Caco-2 (cell line): Measurements from ENCODE around the gene MYF6. TPM values are rescaled to one million over a fixed set of nuclear protein-coding genes. Genes with fewer than 3 reads are reported as not detected.

Experiments
- BruUV-seq: library from RNA; stranded (reverse); fragments of 400-500 nt; replicated peaks from 2 replicates; lab custom pipeline; 2021; lab: Mats Ljungman, UMichigan
- CTCF ChIA-PET: fragments of 300-600 bp; sonication (Branson Sonifier 250); formaldehyde crosslinking; loops from one replicate; lab custom pipeline; 2022; ENCODE audit warnings: antibody characterized with exemption; lab: Charles Lee
- POLR2A ChIA-PET: fragments of 300-600 bp; sonication (Branson Sonifier 250); formaldehyde crosslinking; loops from one replicate; lab custom pipeline; 2022; ENCODE audit warnings: antibody characterized with exemption; lab: Charles Lee
- DNase-seq, 2 experiments: peaks; one replicate each; pipeline versions ENCODE4 v3.0.0 to v3.0.0-alpha.2; 2020 to 2022
- H3K27me3 ChIP-seq: replicated peaks from 2 replicates; pipeline ENCODE4 v1.6.0; 2011; ENCODE audit warnings: low read length; ENCODE audit not compliant: control insufficient read depth, insufficient read depth
- H3K36me3 ChIP-seq: 2 replicates; pipeline ENCODE4 v1.5.1; 2011; ENCODE audit warnings: low read length; ENCODE audit not compliant: control insufficient read depth, insufficient read depth
- H3K4me1 ChIP-seq: fragments of 250-450 bp; sonication (Bioruptor Pico); 2 replicates; pipeline ENCODE4 v1.5.1; 2020; ENCODE audit warnings: mild to moderate bottlenecking
- H3K4me3 ChIP-seq: 2 replicates; pipeline ENCODE4 v1.5.1; 2011; ENCODE audit warnings: low read depth, mild to moderate bottlenecking, control low read depth, low read length
- H3K9me3 ChIP-seq: fragments of 250-450 bp; sonication (Bioruptor Pico); 2 replicates; pipeline ENCODE4 v1.5.1; 2020; ENCODE audit warnings: mild to moderate bottlenecking, moderate library complexity
- H3K27ac Mint-ChIP-seq: one replicate; pipeline ENCODE4 v1.8.0; 2022; ENCODE audit warnings: mixed read lengths; ENCODE audit not compliant: unreplicated experiment
- H3K27me3 Mint-ChIP-seq: one replicate; pipeline ENCODE4 v1.8.0; 2022; ENCODE audit warnings: mixed read lengths; ENCODE audit not compliant: insufficient read depth, unreplicated experiment
- H3K36me3 Mint-ChIP-seq: one replicate; pipeline ENCODE4 v1.8.0; 2022; ENCODE audit warnings: mild to moderate bottlenecking, mixed read lengths; ENCODE audit not compliant: insufficient read depth, unreplicated experiment
- H3K4me1 Mint-ChIP-seq: one replicate; pipeline ENCODE4 v1.8.0; 2022; ENCODE audit warnings: low read depth, mixed read lengths; ENCODE audit not compliant: unreplicated experiment
- H3K4me3 Mint-ChIP-seq: one replicate; pipeline ENCODE4 v1.8.0; 2022; ENCODE audit warnings: mild to moderate bottlenecking, moderate library complexity, mixed read lengths; ENCODE audit not compliant: unreplicated experiment
- H3K9me3 Mint-ChIP-seq: one replicate; pipeline ENCODE4 v1.8.0; 2022; ENCODE audit warnings: mixed read lengths; ENCODE audit not compliant: unreplicated experiment
- CTCF ChIP-seq, 2 experiments: fragments of 200-600 bp in 1 of 2; IDR thresholded peaks; 1 replicate in 1 of 2; 2 replicates in 1 of 2; pipeline versions ENCODE4 v1.5.1 to v1.8.0; 2011 to 2022; ENCODE audit warnings: antibody characterized with exemption in 1 of 2, control low read depth in 1 of 2, inconsistent platforms in 1 of 2, low read depth in 1 of 2, low read length in 1 of 2, mild to moderate bottlenecking in 1 of 2, moderate library complexity in 1 of 2; ENCODE audit not compliant: insufficient read depth in 1 of 2, severe bottlenecking in 1 of 2, unreplicated experiment in 1 of 2
- intact Hi-C: fragments of 100-400 bp; cut with micrococcal nuclease; formaldehyde crosslinking; loops from one replicate; pipeline ENCODE4 v1.10.0; 2022; ENCODE audit not compliant: unreplicated experiment
- total RNA-seq: library from RNA; stranded (reverse); gene quantifications from 2 replicates; pipeline ENCODE4 v1.2.3, GENCODE V29; 2022

The MYF6 gene
- total RNA-seq, 1 experiment from 2014 or later: not detected

GRCh38 chr12:80690513-80690912, 16.9 kb upstream of the MYF6 start:
- H3K4me3 ChIP-seq: no peak overlapping the region
- intact Hi-C loops: no loop called here
- H3K4me3 Mint-ChIP-seq: no peak overlapping the region
- H3K36me3 Mint-ChIP-seq: no peaks in the 10 kb centered on the region
- CTCF ChIA-PET: no interaction called here
- H3K27me3 Mint-ChIP-seq: no peaks in the 10 kb centered on the region
- DNase-seq: no peak
- H3K4me1 ChIP-seq: no peaks in the 10 kb centered on the region
- no peak for TF ChIP-seq CTCF (IDR thresholded peaks at IDR 0.05; ENCODE audit: insufficient read depth in 1 of 2, low read depth in 1 of 2, low read length in 1 of 2, severe bottlenecking in 1 of 2, unreplicated experiment in 1 of 2)
- H3K9me3 ChIP-seq: no peaks in the 10 kb centered on the region
- no peaks in the 10 kb centered on the region for H3K27me3 ChIP-seq
- no peak overlapping the region for H3K27ac Mint-ChIP-seq
- H3K4me1 Mint-ChIP-seq: no peaks in the 10 kb centered on the region
- no peaks in the 10 kb centered on the region for H3K36me3 ChIP-seq
- POLR2A ChIA-PET: no interaction called here
- BruUV-seq: no TSS peak
- no peaks in the 10 kb centered on the region for H3K9me3 Mint-ChIP-seq

- Mint-ChIP-seq H3K9me3 (no peaks in the 10 kb centered on the region), H3K4me3 (no peak overlapping the region), H3K27ac (no peak overlapping the region), H3K36me3 (no peaks in the 10 kb centered on the region), H3K4me1 (no peaks in the 10 kb centered on the region), H3K27me3 (no peaks in the 10 kb centered on the region)
- H3K36me3 ChIP-seq: no peaks in the 10 kb centered on the region
- POLR2A ChIA-PET: interaction anchor here (0.6 kb wide), 1 partner anchor 325 kb away, joined by 4 read pairs; no protein-coding TSS in a partner anchor
- H3K4me1 ChIP-seq: no peaks in the 10 kb centered on the region
- no peaks in the 10 kb centered on the region for H3K9me3 ChIP-seq
- intact Hi-C loops: no loop called here
- no peak for DNase-seq
- BruUV-seq: no TSS peak
- H3K27me3 ChIP-seq: no peaks in the 10 kb centered on the region
- TF ChIP-seq CTCF (IDR thresholded peaks at IDR 0.05; ENCODE audit: insufficient read depth in 1 of 2, low read depth in 1 of 2, low read length in 1 of 2, severe bottlenecking in 1 of 2, unreplicated experiment in 1 of 2): no peak
- CTCF ChIA-PET: no interaction called here
- H3K4me3 ChIP-seq: no peak overlapping the region
These were observed 15.3 kb upstream of the MYF6 start for GRCh38 chr12:80692114-80692513.

- Mint-ChIP-seq H3K27ac (no peak overlapping the region), H3K4me1 (no peaks in the 10 kb centered on the region), H3K9me3 (no peaks in the 10 kb centered on the region), H3K27me3 (no peaks in the 10 kb centered on the region), H3K4me3 (no peak overlapping the region), H3K36me3 (no peaks in the 10 kb centered on the region)
- Histone ChIP-seq H3K4me3 (no peak overlapping the region), H3K27me3 (no peaks in the 10 kb centered on the region), H3K36me3 (no peaks in the 10 kb centered on the region), H3K9me3 (no peaks in the 10 kb centered on the region), H3K4me1 (no peaks in the 10 kb centered on the region)
- POLR2A ChIA-PET: no interaction called here
- intact Hi-C loops: no loop called here
- DNase-seq: no peak
- BruUV-seq: no TSS peak
- CTCF ChIA-PET: no interaction called here
- TF ChIP-seq CTCF (IDR thresholded peaks at IDR 0.05; ENCODE audit: insufficient read depth in 1 of 2, low read depth in 1 of 2, low read length in 1 of 2, severe bottlenecking in 1 of 2, unreplicated experiment in 1 of 2): no peak
These were observed 10.1 kb upstream of the MYF6 start for GRCh38 chr12:80697270-80697887.
